Thymus (tissue), 11 donors: ENCODE results near the gene ALG2. TPM values are rescaled to one million over a fixed set of nuclear protein-coding genes. Genes with fewer than 3 reads are reported as not detected.

ENCODE experiments used
- DNase-seq, 9 donors: peaks; one replicate each; pipeline ENCODE4 v3.0.0-alpha.2; 2013; ENCODE audit warnings: low spot score in 9 of 9, low read depth in 6 of 9, missing footprints in 1 of 9
- H3K27ac ChIP-seq, 2 donors: one replicate each; pipeline ENCODE4 v1.5.1; 2013; ENCODE audit warnings: control low read depth in 1 of 2, low read depth in 1 of 2, low read length in 1 of 2, mild to moderate bottlenecking in 1 of 2, moderate library complexity in 1 of 2
- H3K27me3 ChIP-seq, 2 donors: one replicate each; pipeline ENCODE4 v1.5.1; 2013; ENCODE audit warnings: low read length in 1 of 2; ENCODE audit not compliant: control insufficient read depth in 2 of 2, insufficient read depth in 1 of 2
- H3K36me3 ChIP-seq, 2 donors: one replicate each; pipeline ENCODE4 v1.5.1; 2013; ENCODE audit warnings: low read length in 1 of 2, mild to moderate bottlenecking in 1 of 2, moderate library complexity in 1 of 2; ENCODE audit not compliant: control insufficient read depth in 2 of 2, insufficient read depth in 2 of 2
- H3K4me1 ChIP-seq, 2 donors: one replicate each; pipeline ENCODE4 v1.5.1; 2013; ENCODE audit warnings: low read length in 2 of 2; ENCODE audit not compliant: control insufficient read depth in 2 of 2, insufficient read depth in 2 of 2
- H3K4me3 ChIP-seq, 2 donors: one replicate each; pipeline ENCODE4 v1.5.1; 2013; ENCODE audit warnings: low read length in 2 of 2, control low read depth in 1 of 2, mild to moderate bottlenecking in 1 of 2
- H3K9me3 ChIP-seq, 2 donors: one replicate each; pipeline ENCODE4 v1.5.1; 2013; ENCODE audit warnings: low read length in 1 of 2, mild to moderate bottlenecking in 1 of 2; ENCODE audit not compliant: control insufficient read depth in 2 of 2, insufficient read depth in 1 of 2
- WGBS: extraction: QIAGEN DNeasy Blood & Tissue Kit; methylation state at CpG from one replicate; pipeline ENCODE4 v1.1.7; 2013; 5-methylcytosine and 5-hydroxymethylcytosine counted together
- polyA plus RNA-seq: library from polyadenylated mRNA; stranded (reverse); fragments of 200-250 nt; gene quantifications from one replicate; pipeline ENCODE4 v1.2.3, GENCODE V29; 2013
- total RNA-seq: library from RNA; stranded (reverse); fragments of 120-200 nt; gene quantifications from one replicate; pipeline ENCODE4 v1.2.4, GENCODE V29; 2013
- donor health status: healthy.

Gene ALG2
- total and polyA plus RNA-seq, 2 donors = 23.2 to 31.1 TPM

GRCh38 chr9:99261923-99262322 is 40.2 kb upstream of the ALG2 start:
- DNase-seq = no peak
- no peak overlapping the region for H3K4me3 ChIP-seq
- no peaks in the 10 kb centered on the region for H3K9me3 ChIP-seq
- no peak overlapping the region for H3K27ac ChIP-seq
- no peaks in the 10 kb centered on the region for H3K27me3 ChIP-seq
- H3K4me1 ChIP-seq = peaks cover 17 to 56% of the 10 kb centered on the region in 2 donors
- H3K36me3 ChIP-seq = no peaks in the 10 kb centered on the region
- WGBS = 97% methylated on average over 2 of the region's 2 CpGs

GRCh38 chr9:99259231-99259918 is 37.6 kb upstream of the ALG2 start:
- Histone ChIP-seq H3K27ac (peak overlapping the region; percentile 53 to 95), H3K9me3 (no peaks in the 10 kb centered on the region), H3K4me1 (peaks cover 24 to 69% of the 10 kb centered on the region in 2 donors), H3K4me3 (peak overlapping the region; percentile 8 to 36), H3K36me3 (no peaks in the 10 kb centered on the region), H3K27me3 (no peaks in the 10 kb centered on the region)
- 64% methylated on average over 27 of the region's 27 CpGs for WGBS
- DNase-seq = peak in 7 of 9 donors; percentile 58 to 89 (median 78)

- 97% methylated on average over 8 of the region's 8 CpGs for WGBS
- Histone ChIP-seq H3K4me3 (no peak overlapping the region), H3K9me3 (no peaks in the 10 kb centered on the region), H3K4me1 (peaks cover 39 to 84% of the 10 kb centered on the region in 2 donors), H3K27ac (peak overlapping the region in 1 of 2 donors; percentile 68), H3K36me3 (no peaks in the 10 kb centered on the region), H3K27me3 (no peaks in the 10 kb centered on the region)
- DNase-seq = no peak
Observed at GRCh38 chr9:99257723-99258389, 36.1 kb upstream of the ALG2 start.

GRCh38 chr9:99255651-99256050 is 33.9 kb upstream of the ALG2 start:
- 96% methylated on average over 1 of the region's 1 CpG for WGBS
- Histone ChIP-seq H3K4me1 (peaks cover 43 to 90% of the 10 kb centered on the region in 2 donors), H3K9me3 (no peaks in the 10 kb centered on the region), H3K4me3 (no peak overlapping the region), H3K36me3 (no peaks in the 10 kb centered on the region), H3K27ac (peak overlapping the region in 1 of 2 donors; percentile 18), H3K27me3 (no peaks in the 10 kb centered on the region)
- no peak for DNase-seq

GRCh38 chr9:99253772-99254431 is 32.2 kb upstream of the ALG2 start:
- Histone ChIP-seq H3K9me3 (no peaks in the 10 kb centered on the region), H3K4me3 (peak overlapping the region; percentile 4 to 33), H3K36me3 (no peaks in the 10 kb centered on the region), H3K27ac (peak overlapping the region; percentile 76 to 96), H3K4me1 (peaks cover 35 to 78% of the 10 kb centered on the region in 2 donors), H3K27me3 (no peaks in the 10 kb centered on the region)
- DNase-seq = peak in 8 of 9 donors; percentile 58 to 93 (median 78)
- 6% methylated on average over 15 of the region's 15 CpGs for WGBS

GRCh38 chr9:99253134-99253533 is 31.4 kb upstream of the ALG2 start:
- WGBS = 89% methylated on average over 2 of the region's 2 CpGs
- no peaks in the 10 kb centered on the region for H3K9me3 ChIP-seq
- H3K27ac ChIP-seq = peak overlapping the region; percentile 73 to 96
- peak in 1 of 9 donors; percentile 37 for DNase-seq
- no peaks in the 10 kb centered on the region for H3K36me3 ChIP-seq
- no peaks in the 10 kb centered on the region for H3K27me3 ChIP-seq
- peaks cover 33 to 71% of the 10 kb centered on the region in 2 donors for H3K4me1 ChIP-seq
- H3K4me3 ChIP-seq = no peak overlapping the region

GRCh38 chr9:99251157-99251556 is 29.4 kb upstream of the ALG2 start:
- Histone ChIP-seq H3K4me3 (no peak overlapping the region), H3K36me3 (no peaks in the 10 kb centered on the region), H3K27me3 (no peaks in the 10 kb centered on the region), H3K4me1 (peaks cover 25 to 51% of the 10 kb centered on the region in 2 donors), H3K9me3 (no peaks in the 10 kb centered on the region), H3K27ac (no peak overlapping the region)
- no peak for DNase-seq
- 97% methylated on average over 4 of the region's 4 CpGs for WGBS

- Histone ChIP-seq H3K4me3 (no peak overlapping the region), H3K4me1 (peaks cover 21 to 38% of the 10 kb centered on the region in 2 donors), H3K9me3 (no peaks in the 10 kb centered on the region), H3K27me3 (no peaks in the 10 kb centered on the region), H3K36me3 (no peaks in the 10 kb centered on the region), H3K27ac (no peak overlapping the region)
- DNase-seq = no peak
Observed at GRCh38 chr9:99249619-99250018, 27.9 kb upstream of the ALG2 start.
